ENCODE data around the gene ZDHHC14. TPM values are rescaled to one million over a fixed set of nuclear protein-coding genes. Genes with fewer than 3 reads are reported as not detected.

The ZDHHC14 gene
- total RNA-seq, 1 donor = 1.6 TPM

DNA sequence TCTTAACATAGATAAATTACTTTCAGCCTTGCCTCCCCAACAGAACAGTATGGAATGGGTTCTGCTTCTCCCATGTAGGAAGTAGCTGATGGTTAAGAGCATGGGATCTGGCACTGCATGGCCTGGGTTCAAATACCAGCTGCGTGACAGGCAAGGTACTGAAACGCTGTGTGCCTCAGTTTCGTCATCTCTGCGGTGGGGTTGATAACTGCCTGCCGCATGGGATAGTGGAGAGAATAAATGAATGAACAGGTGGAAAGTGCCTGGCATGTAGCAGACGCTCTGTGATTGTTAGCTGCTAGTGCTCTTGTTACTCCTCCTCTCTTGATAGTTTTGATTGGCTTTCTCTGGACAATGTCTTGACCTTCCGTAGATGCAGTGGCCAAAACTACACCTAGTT is 213.3 kb downstream of the ZDHHC14 start:
- no peak overlapping the region for H3K4me3 ChIP-seq (ENCODE audit: low read length)
- H3K4me1 ChIP-seq (ENCODE audit: insufficient read depth, low read length) = no peaks in the 10 kb centered on the region
- H3K9me3 ChIP-seq (ENCODE audit: low read depth, low read length) = peaks cover 6% of the 10 kb centered on the region
- no peaks in the 10 kb centered on the region for H3K27me3 ChIP-seq (ENCODE audit: insufficient read depth, low read length)

DNA sequence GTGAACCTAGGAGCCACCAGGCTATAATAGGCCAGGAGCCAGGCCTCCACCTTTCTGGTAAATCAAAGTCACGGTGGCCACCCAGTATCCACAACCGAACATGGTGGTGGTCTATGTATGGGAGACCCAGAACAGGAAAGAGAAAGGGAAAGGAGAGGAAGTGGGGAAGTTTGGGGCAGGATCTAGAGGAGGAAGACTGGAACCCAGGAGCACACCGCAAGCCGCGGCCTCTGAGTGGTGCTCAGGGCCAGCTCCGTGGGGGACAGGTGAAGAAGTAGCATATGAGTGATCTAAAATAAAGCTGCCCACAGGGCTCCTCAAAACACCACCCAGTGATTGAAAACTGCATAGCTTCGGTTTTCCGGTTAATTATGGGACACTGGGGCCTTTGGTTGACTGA is 214.8 kb downstream of the ZDHHC14 start:
- Histone ChIP-seq H3K9me3 (ENCODE audit: low read depth, low read length) (no peaks in the 10 kb centered on the region), H3K4me3 (ENCODE audit: low read length) (no peak overlapping the region), H3K27me3 (ENCODE audit: insufficient read depth, low read length) (no peaks in the 10 kb centered on the region), H3K4me1 (ENCODE audit: insufficient read depth, low read length) (no peaks in the 10 kb centered on the region)

DNA sequence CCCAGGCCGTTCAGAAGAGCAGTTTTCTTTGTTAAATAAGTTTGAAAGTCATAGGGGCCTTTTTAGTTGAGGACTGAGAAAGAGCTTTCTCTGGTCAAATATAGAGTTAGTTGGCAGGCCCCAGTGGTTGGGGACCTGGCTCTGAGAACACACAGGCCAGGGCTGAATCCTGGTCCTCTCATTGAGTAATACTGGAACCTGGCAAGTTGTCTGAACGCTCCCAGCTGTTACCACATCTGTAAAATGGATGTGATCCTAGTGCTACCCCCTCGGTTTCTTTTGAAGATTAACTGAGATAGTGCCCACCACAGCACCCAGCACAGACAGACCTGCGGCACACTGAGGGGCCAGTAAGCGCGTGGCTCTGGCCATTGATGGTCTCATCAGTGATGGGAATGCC is 215.5 kb downstream of the ZDHHC14 start:
- Histone ChIP-seq H3K27me3 (ENCODE audit: insufficient read depth, low read length) (no peaks in the 10 kb centered on the region), H3K4me3 (ENCODE audit: low read length) (no peak overlapping the region), H3K4me1 (ENCODE audit: insufficient read depth, low read length) (no peaks in the 10 kb centered on the region), H3K9me3 (ENCODE audit: low read depth, low read length) (no peaks in the 10 kb centered on the region)

DNA sequence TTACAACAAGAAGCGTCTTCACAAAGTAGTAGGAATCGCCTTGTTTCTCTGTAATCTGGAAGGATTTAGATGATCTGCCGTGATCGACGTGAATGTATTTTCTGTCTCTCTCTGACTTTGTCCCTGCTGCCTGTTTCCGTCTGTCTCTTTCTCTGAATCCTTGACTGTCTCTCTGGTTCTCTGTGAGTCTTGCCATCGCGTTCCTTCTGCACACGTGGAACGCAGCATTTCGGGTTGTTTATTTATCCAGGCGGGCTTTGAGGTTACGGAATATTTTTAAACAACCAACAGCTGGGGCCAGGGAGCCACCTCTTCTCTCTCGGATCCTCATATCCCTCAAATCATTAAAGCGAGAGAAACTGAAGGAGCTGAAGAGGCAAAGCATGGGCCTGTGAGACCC is 215.9 kb downstream of the ZDHHC14 start:
- no peak overlapping the region for H3K4me3 ChIP-seq (ENCODE audit: low read length)
- H3K4me1 ChIP-seq (ENCODE audit: insufficient read depth, low read length) = no peaks in the 10 kb centered on the region
- no peaks in the 10 kb centered on the region for H3K27me3 ChIP-seq (ENCODE audit: insufficient read depth, low read length)
- H3K9me3 ChIP-seq (ENCODE audit: low read depth, low read length) = no peaks in the 10 kb centered on the region

DNA sequence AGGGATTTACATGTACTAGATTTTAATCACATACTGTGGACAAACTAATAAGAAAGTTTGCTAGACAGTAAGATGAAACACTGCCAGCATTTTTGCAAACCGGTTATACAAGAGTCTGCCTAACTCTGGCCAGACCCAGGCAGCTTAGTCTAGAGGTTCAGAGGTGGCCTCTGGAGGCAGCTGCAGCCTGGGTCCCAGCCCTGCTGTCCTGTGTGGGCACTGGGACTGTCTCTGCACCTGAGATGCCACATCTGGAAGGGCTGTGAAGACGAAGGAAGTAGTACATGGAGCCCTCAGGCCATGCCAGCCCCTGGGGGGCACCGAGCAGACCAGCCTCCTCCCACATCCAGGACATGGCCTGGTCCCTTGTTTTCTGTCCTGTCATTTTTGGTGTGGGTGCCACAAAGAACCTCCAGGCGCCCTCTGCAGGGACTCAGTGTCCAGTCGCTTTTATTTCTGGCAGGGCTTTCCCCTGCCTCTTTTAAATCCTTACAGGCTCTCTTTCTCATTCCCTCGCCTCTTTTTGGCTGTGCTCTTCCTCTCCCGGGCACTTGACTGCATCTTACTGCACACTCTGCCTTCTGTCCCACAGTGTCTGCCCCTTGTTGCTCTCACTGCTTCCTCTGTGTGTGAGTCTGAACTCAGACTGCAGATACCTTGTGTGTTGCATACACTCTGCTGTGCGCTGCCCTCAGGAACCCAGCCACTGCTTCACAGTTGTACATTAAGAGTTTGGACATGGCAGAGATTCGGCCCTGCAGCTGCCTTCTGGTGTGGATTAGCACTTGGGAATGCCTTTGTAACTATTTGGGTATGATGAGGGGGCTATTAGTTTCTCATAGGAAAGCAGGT is 216.7 kb downstream of the ZDHHC14 start:
- no peaks in the 10 kb centered on the region for H3K4me1 ChIP-seq (ENCODE audit: insufficient read depth, low read length)
- no peak overlapping the region for H3K4me3 ChIP-seq (ENCODE audit: low read length)
- no peaks in the 10 kb centered on the region for H3K27me3 ChIP-seq (ENCODE audit: insufficient read depth, low read length)
- H3K9me3 ChIP-seq (ENCODE audit: low read depth, low read length) = no peaks in the 10 kb centered on the region

DNA sequence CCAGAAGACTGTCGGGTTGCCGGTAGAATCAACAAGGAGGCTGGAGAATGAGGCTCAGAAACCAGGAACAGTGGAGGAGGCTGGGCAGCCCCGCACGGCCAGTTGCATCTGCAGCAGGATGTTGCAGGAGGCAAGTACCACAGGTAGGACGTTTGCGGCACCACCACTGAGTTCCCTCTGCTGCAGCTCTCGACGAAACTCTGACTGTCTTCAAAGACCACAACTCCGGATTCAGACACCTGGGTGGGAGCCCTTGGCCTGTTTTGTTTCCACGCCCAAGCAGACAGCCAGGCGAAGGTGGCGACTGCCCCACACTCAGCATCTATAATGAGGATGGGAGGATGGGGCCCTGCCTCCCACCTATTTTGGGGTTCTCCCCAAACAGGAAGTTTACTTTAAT is 218.2 kb downstream of the ZDHHC14 start:
- Histone ChIP-seq H3K4me3 (ENCODE audit: low read length) (no peak overlapping the region), H3K27me3 (ENCODE audit: insufficient read depth, low read length) (no peaks in the 10 kb centered on the region), H3K9me3 (ENCODE audit: low read depth, low read length) (no peaks in the 10 kb centered on the region), H3K4me1 (ENCODE audit: insufficient read depth, low read length) (no peaks in the 10 kb centered on the region)

DNA sequence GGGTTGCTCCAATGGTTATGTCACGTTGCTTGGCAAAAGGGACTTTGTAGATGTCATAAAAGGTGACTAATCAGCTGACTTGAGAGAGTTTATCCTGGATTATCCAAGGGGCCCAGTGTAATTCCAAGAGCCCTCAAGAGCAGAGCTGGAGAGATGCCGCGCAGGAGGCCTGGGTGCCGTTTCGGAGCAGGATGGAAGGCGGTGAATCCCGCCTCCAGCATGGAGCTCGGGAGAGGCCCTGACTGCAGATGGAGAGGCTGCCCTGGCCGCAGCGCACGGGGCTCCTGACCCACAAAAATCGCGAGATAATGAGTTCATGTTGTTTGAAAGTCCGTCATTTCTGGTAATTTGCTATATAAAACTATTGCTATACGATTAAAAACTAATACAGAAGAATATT is 219.8 kb downstream of the ZDHHC14 start:
- Histone ChIP-seq H3K9me3 (ENCODE audit: low read depth, low read length) (no peaks in the 10 kb centered on the region), H3K4me1 (ENCODE audit: insufficient read depth, low read length) (no peaks in the 10 kb centered on the region), H3K4me3 (ENCODE audit: low read length) (no peak overlapping the region), H3K27me3 (ENCODE audit: insufficient read depth, low read length) (no peaks in the 10 kb centered on the region)

DNA sequence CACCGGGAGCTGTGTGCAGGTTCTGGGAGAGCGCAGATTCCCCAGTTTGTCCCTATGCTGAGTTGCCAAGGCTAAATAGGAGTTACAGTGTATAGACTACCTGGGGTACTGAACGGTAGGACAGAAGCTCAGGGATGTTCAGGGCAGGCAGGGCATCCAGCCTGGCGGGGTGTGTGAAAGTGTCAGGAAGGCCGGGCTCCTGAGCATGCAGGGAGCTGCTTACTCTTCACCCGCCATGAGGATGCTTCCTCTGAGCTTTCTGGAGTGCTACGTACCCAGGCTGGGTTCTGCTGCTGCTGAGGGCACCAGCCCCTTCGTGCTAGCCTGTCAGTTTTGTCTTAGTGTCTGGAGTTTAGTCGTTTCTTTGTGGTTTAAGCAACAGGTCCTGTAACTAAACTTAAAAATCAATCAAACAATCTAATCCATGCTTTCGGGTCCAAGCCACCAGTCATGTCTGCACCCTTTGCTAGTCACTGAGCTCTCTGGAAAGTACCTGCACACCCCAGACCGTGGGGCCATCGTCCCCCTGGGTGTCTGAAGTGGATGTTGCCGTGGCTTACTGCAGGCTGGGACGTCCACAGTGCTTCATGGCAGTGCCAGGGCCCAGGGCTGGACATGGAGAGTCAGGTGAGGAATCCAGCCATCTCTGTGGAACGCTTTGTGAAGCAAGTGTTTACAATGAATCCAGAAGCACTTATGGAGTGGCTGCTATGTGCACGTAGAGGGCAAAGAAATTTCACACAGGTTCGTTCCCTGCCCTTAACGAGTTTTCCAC is 221.7 kb downstream of the ZDHHC14 start:
- no peaks in the 10 kb centered on the region for H3K9me3 ChIP-seq (ENCODE audit: low read depth, low read length)
- H3K4me1 ChIP-seq (ENCODE audit: insufficient read depth, low read length) = peaks cover 8% of the 10 kb centered on the region

DNA sequence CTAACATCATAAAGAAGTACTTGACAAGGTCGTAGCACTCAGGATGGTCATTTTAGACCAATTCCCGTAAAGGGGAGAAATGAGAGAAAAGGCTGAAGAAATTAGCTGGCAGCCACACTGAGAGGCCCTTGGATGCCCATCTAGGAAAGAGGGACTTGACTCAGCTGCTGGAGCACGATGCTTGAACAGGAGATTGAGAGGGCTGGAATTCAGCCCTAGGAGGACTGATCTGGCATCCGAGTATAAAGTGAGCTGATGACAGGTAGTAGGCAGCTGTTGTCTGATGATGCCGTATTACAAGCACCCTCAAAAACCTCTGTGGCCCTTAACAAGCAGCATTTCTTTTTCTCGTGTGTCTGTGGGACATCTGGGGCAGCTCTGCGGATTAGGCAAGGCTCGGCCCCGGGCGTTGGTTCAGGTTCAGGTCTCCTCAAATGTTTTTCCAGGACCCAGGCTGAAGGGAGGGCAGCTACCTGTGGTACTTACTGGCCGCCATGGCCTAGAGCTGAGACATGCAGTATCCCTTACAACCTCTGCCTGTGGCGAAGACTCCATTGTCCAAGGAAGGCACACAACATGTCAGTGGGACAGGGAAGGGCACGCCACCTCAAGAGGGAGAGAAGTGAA is 222.4 kb downstream of the ZDHHC14 start:
- H3K4me1 ChIP-seq (ENCODE audit: insufficient read depth, low read length) = peaks cover 15% of the 10 kb centered on the region
- H3K9me3 ChIP-seq (ENCODE audit: low read depth, low read length) = no peaks in the 10 kb centered on the region
- H3K27me3 ChIP-seq (ENCODE audit: insufficient read depth, low read length) = no peaks in the 10 kb centered on the region
- no peak overlapping the region for H3K4me3 ChIP-seq (ENCODE audit: low read length)

More for the DNA sequence above, 221.7 kb downstream of the ZDHHC14 start:
- no peaks in the 10 kb centered on the region for H3K27me3 ChIP-seq (ENCODE audit: insufficient read depth, low read length)
- no peak overlapping the region for H3K4me3 ChIP-seq (ENCODE audit: low read length)

DNA sequence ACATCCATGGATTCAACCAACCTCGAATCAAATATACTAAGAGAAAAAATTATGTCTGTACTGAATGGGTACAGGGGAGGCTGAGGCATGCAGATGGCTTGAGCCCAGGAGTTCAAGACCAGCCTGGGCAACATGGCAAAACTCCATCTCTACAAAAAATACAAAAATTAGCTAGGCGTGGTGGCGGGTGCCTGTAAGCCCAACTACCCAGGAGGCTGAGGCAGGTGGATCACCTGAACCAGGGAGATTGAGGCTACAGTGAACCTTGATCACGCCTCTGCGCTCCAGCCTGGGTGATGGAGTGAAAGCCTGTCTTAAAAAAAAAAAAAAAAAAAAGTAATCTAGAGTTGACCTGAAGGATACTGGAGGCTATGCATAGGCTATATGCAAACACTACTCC is 223.0 kb downstream of the ZDHHC14 start:
- Histone ChIP-seq H3K9me3 (ENCODE audit: low read depth, low read length) (no peaks in the 10 kb centered on the region), H3K4me3 (ENCODE audit: low read length) (no peak overlapping the region), H3K4me1 (ENCODE audit: insufficient read depth, low read length) (peaks cover 20% of the 10 kb centered on the region), H3K27me3 (ENCODE audit: insufficient read depth, low read length) (no peaks in the 10 kb centered on the region)

DNA sequence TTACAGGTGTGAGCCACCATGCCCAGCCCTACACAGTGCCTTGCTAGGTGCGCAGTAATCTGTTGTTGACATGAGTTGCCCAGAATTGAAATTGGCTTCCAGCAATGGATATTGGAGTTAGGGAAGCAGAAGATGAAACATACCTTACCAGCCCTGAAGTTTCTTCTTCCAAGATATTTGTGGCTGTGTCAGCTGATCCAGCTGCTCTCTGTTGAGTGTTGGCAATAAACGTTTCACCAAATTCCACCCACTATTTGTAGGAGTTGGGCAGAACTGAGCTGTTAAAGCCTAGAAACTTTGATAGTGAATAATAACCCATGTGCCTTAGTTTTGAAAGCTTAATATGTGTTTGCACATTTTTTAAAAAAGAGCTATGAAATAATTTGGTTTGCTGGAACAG is 223.8 kb downstream of the ZDHHC14 start:
- Histone ChIP-seq H3K4me1 (ENCODE audit: insufficient read depth, low read length) (peaks cover 20% of the 10 kb centered on the region), H3K4me3 (ENCODE audit: low read length) (no peak overlapping the region), H3K27me3 (ENCODE audit: insufficient read depth, low read length) (no peaks in the 10 kb centered on the region), H3K9me3 (ENCODE audit: low read depth, low read length) (no peaks in the 10 kb centered on the region)

DNA sequence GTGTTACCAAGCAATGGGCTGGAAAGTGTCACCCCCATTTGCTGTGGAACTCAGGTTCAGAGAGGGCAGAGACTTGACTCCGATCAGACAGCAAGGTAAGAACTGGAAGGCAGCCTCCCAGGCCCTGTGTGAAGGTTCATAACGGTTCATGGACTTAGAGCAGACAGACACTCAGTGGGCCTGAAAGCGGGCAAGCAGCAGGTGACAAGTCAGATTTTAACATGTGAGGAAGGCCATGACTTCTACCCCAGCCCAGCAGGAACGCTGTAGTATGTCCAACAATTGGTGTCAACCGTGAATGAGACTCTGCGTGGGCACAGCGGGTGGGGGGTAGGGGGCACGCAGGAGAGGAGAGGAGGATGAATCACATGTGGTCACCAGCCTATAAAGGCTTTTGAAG is 224.5 kb downstream of the ZDHHC14 start:
- Histone ChIP-seq H3K4me1 (ENCODE audit: insufficient read depth, low read length) (peaks cover 20% of the 10 kb centered on the region), H3K9me3 (ENCODE audit: low read depth, low read length) (no peaks in the 10 kb centered on the region), H3K4me3 (ENCODE audit: low read length) (no peak overlapping the region), H3K27me3 (ENCODE audit: insufficient read depth, low read length) (no peaks in the 10 kb centered on the region)

DNA sequence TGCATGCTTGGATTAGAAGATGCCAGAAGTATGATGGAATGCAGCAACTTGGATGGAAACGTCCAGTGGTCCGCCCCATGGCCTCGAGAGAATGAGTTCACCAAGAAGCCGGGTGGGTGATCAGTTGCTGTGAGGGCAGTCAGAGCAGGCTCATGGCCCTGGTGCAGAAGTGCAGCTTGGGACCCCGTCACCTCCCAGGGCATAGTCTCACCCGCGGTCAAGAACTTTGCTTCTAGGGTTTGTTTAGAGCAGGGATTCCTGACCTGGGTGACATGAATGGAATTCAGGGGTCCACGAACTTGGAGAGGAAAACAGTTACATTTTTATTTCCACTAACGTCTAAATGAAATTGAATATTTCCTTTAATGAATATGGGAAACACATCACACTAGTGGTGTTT is 225.5 kb downstream of the ZDHHC14 start:
- Histone ChIP-seq H3K4me3 (ENCODE audit: low read length) (no peak overlapping the region), H3K27me3 (ENCODE audit: insufficient read depth, low read length) (no peaks in the 10 kb centered on the region), H3K4me1 (ENCODE audit: insufficient read depth, low read length) (peaks cover 20% of the 10 kb centered on the region), H3K9me3 (ENCODE audit: low read depth, low read length) (no peaks in the 10 kb centered on the region)

DNA sequence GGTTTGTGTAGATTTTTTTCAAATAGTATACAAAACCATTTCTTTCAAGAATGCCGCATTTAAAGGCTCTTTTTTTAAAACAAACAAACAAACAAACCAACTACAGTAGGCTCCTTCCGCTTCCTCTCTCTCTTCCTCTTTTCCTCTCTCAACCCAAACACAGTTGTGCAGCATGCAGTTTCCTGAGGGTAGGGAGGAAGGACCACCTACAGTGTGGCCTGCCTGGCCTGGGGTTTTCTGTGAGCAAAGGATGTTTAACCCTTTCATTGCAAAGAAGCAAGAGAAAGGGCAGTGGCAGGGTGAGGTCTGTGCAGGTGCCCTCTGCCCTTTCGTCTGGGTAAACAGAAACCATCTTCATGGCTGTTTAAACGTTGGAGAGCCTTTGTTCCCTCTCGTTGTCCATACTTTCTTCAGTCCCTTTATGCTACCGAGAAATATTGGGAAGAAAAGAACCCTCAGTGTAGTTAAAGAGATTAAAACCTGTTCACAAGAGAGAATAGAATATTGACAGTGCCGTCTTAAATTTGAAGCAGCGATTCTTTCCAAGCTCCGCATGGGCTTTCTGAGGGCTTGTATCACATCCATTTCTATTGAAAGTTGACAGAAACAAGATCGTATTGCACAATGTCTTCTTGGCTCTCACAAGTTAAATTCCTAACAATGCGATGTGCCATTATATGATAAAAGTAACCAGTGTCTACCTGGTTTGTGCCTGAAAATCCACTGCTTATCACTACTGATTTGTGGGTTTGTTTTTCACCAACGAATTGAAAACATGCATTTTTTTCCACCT is 226.5 kb downstream of the ZDHHC14 start:
- Histone ChIP-seq H3K27me3 (ENCODE audit: insufficient read depth, low read length) (no peaks in the 10 kb centered on the region), H3K4me3 (ENCODE audit: low read length) (no peak overlapping the region), H3K9me3 (ENCODE audit: low read depth, low read length) (no peaks in the 10 kb centered on the region), H3K4me1 (ENCODE audit: insufficient read depth, low read length) (peaks cover 20% of the 10 kb centered on the region)
